ENCODE measurements around the gene ZNF385D. TPM values are rescaled to one million over a fixed set of nuclear protein-coding genes. Genes with fewer than 3 reads are reported as not detected.

Gene ZNF385D
- total and polyA plus RNA-seq, 11 donors: 1.3 to 19.8 (median 7.9) TPM

DNA sequence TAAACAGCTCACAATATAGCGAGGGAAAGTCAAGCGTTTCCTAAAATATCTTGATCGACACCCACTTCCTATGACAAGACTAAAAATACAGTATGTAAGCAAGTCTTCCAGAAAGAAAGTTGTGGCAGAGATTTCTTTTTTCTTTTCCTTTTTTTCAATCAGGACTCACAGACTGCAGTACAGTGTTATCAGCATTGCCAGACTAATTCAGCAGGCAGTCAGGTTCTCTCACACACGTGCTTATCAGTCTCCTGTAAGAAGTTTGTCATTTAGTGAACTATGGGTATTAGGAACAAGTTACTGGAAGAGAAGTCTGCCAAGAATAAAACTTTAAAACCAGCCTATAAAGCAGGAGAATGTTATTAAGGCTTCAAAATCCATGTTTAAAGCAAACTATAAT is 32.8 kb upstream of the ZNF385D start:
- 2 to 4% (median 3%) methylated on average over 4 of the region's 4 CpGs for WGBS, 4 donors
- H3K27me3 ChIP-seq: no peaks in the 10 kb centered on the region
- no peaks in the 10 kb centered on the region for H3K36me3 ChIP-seq
- H3K9me3 ChIP-seq: peaks cover 0 to 2% (median 0%) of the 10 kb centered on the region in 12 donors
- intact Hi-C loops (cut with DNase I): loop anchor here in 1 of 10 donors (10.0 kb wide), 1 partner anchor 51 kb away; no protein-coding TSS in a partner anchor
- DNase-seq (no peak), ATAC-seq (peak in 3 of 4 donors; percentile 37 to 40 (median 39))
- no peak for TF ChIP-seq POLR2A (IDR thresholded peaks at IDR 0.05)
- TF ChIP-seq, protein P1, sequence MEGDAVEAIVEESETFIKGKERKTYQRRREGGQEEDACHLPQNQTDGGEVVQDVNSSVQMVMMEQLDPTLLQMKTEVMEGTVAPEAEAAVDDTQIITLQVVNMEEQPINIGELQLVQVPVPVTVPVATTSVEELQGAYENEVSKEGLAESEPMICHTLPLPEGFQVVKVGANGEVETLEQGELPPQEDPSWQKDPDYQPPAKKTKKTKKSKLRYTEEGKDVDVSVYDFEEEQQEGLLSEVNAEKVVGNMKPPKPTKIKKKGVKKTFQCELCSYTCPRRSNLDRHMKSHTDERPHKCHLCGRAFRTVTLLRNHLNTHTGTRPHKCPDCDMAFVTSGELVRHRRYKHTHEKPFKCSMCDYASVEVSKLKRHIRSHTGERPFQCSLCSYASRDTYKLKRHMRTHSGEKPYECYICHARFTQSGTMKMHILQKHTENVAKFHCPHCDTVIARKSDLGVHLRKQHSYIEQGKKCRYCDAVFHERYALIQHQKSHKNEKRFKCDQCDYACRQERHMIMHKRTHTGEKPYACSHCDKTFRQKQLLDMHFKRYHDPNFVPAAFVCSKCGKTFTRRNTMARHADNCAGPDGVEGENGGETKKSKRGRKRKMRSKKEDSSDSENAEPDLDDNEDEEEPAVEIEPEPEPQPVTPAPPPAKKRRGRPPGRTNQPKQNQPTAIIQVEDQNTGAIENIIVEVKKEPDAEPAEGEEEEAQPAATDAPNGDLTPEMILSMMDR (IDR thresholded peaks at IDR 0.05): no peak
- peak overlapping the region in 1 of 12 donors; percentile 2 for H3K4me3 ChIP-seq
- H3K27ac ChIP-seq: peak overlapping the region in 8 of 12 donors; percentile 9 to 53 (median 21)
- H3K4me1 ChIP-seq: peaks cover 8 to 55% (median 34%) of the 10 kb centered on the region in 12 donors

DNA sequence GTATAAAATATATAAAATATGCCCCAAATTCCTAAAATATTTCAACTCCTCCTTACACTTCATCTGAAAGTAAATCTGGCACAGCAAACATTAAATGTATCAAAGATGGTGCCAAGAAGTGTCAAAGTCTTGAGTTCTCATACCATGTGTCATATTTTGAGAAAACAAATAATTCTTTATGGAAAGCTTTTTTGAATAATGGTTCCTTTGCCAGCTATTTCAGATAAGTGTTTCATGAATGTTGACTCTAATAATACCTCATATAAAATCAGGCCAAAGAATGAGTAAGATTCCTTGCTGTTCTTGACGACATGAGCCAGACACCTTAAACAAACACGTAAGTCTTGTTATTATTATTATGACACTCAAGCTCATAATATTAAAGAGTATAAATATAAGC is 30.3 kb upstream of the ZNF385D start:
- no peak for ATAC-seq
- no peak overlapping the region for H3K27ac ChIP-seq
- intact Hi-C loops (cut with DNase I): loop anchor here in 1 of 10 donors (10.0 kb wide), 1 partner anchor 53 kb away; no protein-coding TSS in a partner anchor
- no peaks in the 10 kb centered on the region for H3K9me3 ChIP-seq
- H3K4me3 ChIP-seq: no peak overlapping the region
- DNase-seq: no peak
- no peaks in the 10 kb centered on the region for H3K27me3 ChIP-seq
- H3K36me3 ChIP-seq: no peaks in the 10 kb centered on the region
- H3K4me1 ChIP-seq: peaks cover 8 to 59% (median 29%) of the 10 kb centered on the region in 12 donors
- 65 to 81% (median 78%) methylated on average over 2 of the region's 2 CpGs for WGBS, 4 donors
- TF ChIP-seq, protein P1 (IDR thresholded peaks at IDR 0.05): no peak
- no peak for TF ChIP-seq POLR2A (IDR thresholded peaks at IDR 0.05)

DNA sequence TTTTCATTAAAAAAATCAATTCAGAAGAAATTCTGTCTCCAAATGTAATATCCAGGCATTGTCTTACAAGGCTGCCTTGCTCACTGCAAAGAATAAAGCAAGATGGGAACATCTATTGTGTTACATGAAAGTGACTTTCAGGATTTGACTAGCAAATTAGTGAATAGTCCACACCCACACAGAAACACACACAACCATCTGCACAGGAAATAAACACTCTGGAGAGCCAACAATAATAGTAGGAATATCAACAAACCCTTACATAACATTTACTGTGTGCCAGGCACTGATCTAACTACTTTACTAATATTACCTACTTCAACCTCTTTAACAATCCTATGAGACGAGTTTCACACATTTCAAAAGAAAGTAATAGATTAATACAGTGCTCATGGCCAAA is 28.9 kb upstream of the ZNF385D start:
- H3K4me1 ChIP-seq: peaks cover 3 to 49% (median 16%) of the 10 kb centered on the region in 12 donors
- DNase-seq: peak in 1 of 5 donors; percentile 17

DNA sequence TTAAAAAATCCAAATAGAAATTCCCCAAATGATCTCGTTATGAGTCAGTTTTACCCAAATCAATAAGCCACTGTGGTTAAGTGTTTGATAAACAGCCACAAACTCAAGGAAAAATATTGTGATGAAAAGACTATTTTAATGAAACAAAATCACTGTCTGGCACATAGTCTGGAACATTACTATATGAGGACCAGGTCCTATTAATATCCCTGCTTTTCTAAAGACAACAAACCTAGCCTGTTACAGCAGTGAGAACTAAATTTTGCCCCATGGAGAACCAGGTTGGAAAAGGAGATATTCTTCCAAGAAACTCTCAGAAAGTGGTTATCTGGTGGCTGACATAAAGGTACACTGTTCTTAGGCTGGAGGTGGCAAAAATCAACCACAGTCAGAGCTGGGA is 27.7 kb upstream of the ZNF385D start:
- Histone ChIP-seq H3K27ac (peak overlapping the region in 5 of 12 donors; percentile 6 to 53 (median 15)), H3K9me3 (no peaks in the 10 kb centered on the region), H3K4me1 (peaks cover 0 to 39% (median 11%) of the 10 kb centered on the region in 12 donors), H3K27me3 (no peaks in the 10 kb centered on the region), H3K4me3 (no peak overlapping the region), H3K36me3 (no peaks in the 10 kb centered on the region)
- TF ChIP-seq, protein P1 (IDR thresholded peaks at IDR 0.05): no peak
- no peak for TF ChIP-seq POLR2A (IDR thresholded peaks at IDR 0.05)
- ATAC-seq (no peak), DNase-seq (no peak)
- intact Hi-C loops (cut with DNase I): loop anchor here in 1 of 10 donors (10.0 kb wide), 1 partner anchor 56 kb away; no protein-coding TSS in a partner anchor
- 84 to 93% (median 88%) methylated on average over 1 of the region's 1 CpG for WGBS, 4 donors

More for the DNA sequence above, 28.9 kb upstream of the ZNF385D start:
- Histone ChIP-seq H3K27ac (peak overlapping the region in 8 of 12 donors; percentile 10 to 60 (median 41)), H3K9me3 (no peaks in the 10 kb centered on the region), H3K27me3 (no peaks in the 10 kb centered on the region), H3K4me3 (no peak overlapping the region), H3K36me3 (no peaks in the 10 kb centered on the region)
- peak; percentile 66 to 94 (median 83) for ATAC-seq
- intact Hi-C loops (cut with DNase I): loop anchor here in 2 of 10 donors (10.0 kb wide), 1 partner anchor 55 kb away; no protein-coding TSS in a partner anchor
- TF ChIP-seq POLR2A (IDR thresholded peaks at IDR 0.05): no peak
- TF ChIP-seq, protein P1 (IDR thresholded peaks at IDR 0.05): no peak
- 33 to 49% (median 44%) methylated on average over 1 of the region's 1 CpG for WGBS, 4 donors
